ENCODE measurements around the gene USH1C.

Gene USH1C

GRCh38 chr11:17528906-17529843 is 15.0 kb downstream of the USH1C start:
- in situ Hi-C loops (cut with HindIII; ENCODE audit: low sequenced_read_pairs): no loop called here

GRCh38 chr11:17528181-17528691 is 16.0 kb downstream of the USH1C start:
- in situ Hi-C loops (cut with HindIII; ENCODE audit: low sequenced_read_pairs): no loop called here

DNA sequence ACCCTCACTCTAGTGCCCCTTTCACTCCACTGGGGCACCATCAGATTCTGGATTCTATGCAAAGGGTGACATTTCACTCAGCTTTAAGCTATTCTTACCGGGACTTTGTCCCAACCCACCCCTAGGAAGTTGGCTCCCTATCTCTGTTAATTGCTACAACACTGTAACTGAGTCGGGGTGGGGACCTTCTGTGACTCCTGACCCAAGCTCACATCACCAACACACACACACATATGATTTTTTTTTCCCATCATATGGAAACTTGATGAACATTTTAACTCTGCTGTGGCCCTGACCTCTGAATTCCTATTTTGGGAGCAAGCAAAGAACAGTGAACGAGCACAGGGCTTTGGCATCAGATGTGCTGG is 16.6 kb downstream of the USH1C start:
- in situ Hi-C loops (cut with HindIII; ENCODE audit: low sequenced_read_pairs): no loop called here

GRCh38 chr11:17526931-17527627 is 17.1 kb downstream of the USH1C start:
- in situ Hi-C loops (cut with HindIII; ENCODE audit: low sequenced_read_pairs): no loop called here

DNA sequence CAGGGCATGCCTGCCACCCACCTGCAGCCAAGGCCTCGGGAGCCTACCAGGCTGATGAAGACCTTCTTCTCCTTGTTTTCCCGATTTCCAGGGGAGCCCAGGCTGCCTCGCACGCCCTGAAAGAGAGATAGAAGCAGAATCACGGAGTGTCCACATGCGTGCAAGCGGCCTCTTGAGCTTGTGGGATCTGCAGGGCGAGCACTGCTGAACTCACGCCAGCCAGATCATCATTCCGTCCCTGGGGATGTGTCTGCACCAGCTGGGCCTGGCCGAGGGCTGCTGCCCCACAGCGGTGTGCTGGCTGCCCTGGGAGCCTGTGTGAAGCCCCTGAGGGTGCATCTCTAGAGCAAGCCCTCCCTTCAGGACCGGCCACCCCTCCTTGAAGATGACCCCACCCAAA is 17.9 kb downstream of the USH1C start:
- in situ Hi-C loops (cut with HindIII; ENCODE audit: low sequenced_read_pairs): no loop called here

GRCh38 chr11:17525570-17525969 is 18.6 kb downstream of the USH1C start:
- in situ Hi-C loops (cut with HindIII; ENCODE audit: low sequenced_read_pairs): no loop called here

- in situ Hi-C loops (cut with HindIII; ENCODE audit: low sequenced_read_pairs): no loop called here
Measured at GRCh38 chr11:17524221-17524620, 20.0 kb downstream of the USH1C start.

- in situ Hi-C loops (cut with HindIII; ENCODE audit: low sequenced_read_pairs): no loop called here
Measured at GRCh38 chr11:17522655-17523054, 21.6 kb downstream of the USH1C start.

DNA sequence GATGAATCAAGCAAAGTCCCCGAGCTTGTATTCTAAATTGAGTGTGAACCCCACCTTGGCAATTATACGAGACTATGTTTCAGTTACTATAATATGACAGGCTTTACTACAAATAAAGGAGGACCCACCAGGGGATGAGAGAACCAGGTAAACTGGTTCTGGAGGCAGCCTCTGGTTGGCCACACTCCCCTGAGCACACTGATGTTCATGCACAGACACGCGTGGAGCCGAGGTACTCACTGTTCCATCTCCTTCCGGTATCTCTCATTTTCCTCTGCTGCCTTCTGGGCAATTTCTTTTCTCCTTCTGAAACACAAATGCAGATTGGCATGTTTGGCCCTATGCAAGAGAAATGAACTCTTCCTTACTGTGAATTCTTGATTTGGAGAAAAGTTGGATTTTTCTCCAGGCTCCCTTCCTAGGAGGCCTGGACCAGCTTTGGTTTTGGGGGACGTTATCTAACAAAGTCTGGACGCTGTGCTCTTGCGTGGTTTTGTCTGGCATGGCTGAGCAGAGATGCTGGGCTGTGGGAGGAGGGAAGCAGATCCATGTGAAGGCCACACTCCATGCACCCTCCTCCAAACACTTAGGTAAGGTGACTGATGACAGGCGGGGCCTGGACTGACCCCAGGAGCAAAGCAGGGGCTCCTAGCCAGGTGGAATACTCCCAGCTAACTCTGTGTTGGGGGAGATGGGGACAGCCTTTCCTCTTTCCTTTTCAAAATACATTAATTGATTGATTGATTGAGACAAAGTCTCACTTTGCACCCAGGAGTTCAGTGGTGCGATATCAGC is 22.9 kb downstream of the USH1C start:
- in situ Hi-C loops (cut with HindIII; ENCODE audit: low sequenced_read_pairs): no loop called here

DNA sequence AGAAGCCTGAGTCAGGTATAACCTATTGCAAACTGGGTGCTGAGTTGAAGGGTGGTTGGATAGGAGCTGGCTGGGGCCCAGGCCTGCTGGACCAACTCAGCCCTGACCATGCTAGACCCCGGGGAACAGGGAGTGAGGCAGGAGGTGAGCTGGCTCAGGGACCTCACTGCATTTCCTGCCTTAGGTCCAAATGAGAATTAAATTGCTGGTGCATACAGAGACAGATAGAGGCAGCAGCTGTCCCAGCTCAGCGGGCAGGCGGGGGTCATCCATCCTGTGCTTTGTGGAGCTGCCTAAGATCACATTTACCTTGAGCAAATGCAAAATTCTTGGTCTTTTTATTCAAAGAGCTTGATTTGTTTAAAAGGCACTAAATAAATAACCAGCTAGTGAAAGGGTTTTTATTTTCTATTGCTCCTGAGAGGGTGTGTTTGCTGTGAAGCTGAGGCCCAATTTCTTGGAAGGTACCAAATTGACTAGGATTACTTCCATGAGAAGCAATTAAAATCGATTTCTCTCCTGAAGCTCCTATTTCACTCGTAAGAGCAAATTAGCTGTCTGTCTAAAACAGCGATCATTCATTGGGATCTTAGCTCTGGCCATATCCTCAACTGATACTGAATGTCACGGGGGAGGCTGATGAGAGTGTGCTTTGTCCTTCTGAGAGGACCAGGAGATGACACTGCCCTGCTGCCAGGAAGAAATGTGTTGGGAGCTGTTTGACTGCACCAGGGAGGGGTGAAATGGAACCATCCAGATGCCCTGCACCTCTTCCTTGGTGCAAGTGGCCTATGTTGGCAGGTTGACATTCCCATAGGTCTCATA is 24.9 kb downstream of the USH1C start:
- in situ Hi-C loops (cut with HindIII; ENCODE audit: low sequenced_read_pairs): no loop called here

GRCh38 chr11:17518366-17518765 is 25.9 kb downstream of the USH1C start:
- in situ Hi-C loops (cut with HindIII; ENCODE audit: low sequenced_read_pairs): no loop called here

DNA sequence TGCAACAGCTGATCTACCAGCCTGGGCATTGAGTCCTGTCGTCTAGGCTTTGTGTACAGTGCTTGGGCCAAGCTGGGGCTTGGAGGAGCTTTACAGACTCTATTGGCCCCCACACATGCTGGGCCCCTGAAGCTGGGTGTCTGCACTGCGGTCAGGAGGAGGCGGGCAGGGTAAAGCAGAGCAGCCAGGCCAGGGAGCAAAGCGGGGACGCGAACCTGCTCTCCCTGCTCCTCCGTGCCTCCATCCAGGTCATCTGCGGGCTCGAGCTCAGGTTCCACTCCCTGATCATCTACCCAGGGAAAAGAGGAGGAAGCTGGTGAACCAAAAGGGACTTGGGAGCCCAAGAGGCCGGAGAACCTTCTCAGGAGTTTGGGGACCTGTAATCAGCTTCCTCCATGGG is 27.0 kb downstream of the USH1C start:
- in situ Hi-C loops (cut with HindIII; ENCODE audit: low sequenced_read_pairs): no loop called here

DNA sequence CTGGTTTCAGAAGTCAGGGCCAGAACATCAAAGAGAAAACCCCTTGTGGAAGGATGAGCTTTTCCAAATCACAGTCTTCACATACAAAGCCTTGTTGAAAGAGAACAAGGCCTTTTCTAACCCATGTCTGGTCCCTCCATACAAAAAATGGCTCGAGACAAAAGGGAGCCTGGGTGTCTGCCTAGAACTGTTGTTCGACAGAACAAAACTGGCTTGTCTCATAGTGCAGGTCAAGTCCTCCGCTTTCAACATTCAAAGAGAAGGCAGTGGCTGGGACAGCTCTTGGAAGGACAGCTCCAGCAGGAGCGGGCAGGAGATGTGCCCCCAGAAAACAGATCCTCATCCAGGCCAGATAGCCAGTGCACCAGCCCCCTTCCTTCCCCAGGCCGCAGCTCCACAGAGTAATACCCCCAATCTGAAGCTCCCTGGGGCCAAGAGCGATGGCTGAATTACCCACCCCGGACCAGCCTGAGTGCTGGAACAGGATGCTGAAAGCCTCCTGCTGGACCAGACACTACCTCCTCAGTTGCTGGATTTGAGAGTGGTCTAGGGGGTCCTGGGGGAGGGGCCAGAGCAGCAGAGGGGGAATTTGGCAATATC is 27.6 kb downstream of the USH1C start:
- in situ Hi-C loops (cut with HindIII; ENCODE audit: low sequenced_read_pairs): no loop called here

DNA sequence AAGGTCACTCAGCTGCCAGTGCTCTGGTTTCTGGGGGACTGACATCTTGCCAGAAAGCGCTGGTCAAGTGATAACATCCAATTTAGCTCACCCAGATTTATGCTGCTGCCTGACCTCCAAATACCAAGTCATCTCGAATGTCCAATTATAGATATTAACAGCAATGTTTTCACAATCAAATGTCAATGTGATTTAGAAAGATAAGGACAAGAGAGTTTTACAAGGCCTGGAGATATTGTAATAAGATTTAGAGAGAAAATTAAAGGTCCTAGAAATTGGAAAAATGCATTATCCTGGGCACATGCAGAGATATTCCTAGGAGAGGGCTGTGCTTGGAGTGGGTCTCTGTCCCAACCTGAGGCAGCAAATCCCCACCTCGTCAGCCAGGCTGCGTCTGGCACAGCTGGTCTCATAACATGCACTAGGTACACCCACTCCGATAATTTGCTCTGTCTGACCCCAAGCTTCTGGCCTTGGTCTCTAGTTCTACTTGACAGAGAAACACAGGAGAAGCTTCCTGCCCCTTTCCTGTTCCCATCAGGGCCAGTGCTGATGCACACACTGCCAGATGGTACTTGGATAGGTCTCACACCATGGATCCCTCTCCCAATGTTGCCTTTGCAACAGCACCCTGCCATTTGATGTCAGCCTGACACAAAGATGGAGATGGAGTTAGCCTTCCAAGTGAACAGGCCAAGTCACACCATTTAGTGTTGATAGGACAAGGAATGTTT is 28.6 kb downstream of the USH1C start:
- in situ Hi-C loops (cut with HindIII; ENCODE audit: low sequenced_read_pairs): no loop called here

GRCh38 chr11:17514476-17514875 is 29.7 kb downstream of the USH1C start:
- in situ Hi-C loops (cut with HindIII; ENCODE audit: low sequenced_read_pairs): no loop called here

GRCh38 chr11:17513853-17514252 is 30.4 kb downstream of the USH1C start:
- in situ Hi-C loops (cut with HindIII; ENCODE audit: low sequenced_read_pairs): no loop called here

- in situ Hi-C loops (cut with HindIII; ENCODE audit: low sequenced_read_pairs): no loop called here
Measured at GRCh38 chr11:17512101-17512500, 32.1 kb downstream of the USH1C start.

DNA sequence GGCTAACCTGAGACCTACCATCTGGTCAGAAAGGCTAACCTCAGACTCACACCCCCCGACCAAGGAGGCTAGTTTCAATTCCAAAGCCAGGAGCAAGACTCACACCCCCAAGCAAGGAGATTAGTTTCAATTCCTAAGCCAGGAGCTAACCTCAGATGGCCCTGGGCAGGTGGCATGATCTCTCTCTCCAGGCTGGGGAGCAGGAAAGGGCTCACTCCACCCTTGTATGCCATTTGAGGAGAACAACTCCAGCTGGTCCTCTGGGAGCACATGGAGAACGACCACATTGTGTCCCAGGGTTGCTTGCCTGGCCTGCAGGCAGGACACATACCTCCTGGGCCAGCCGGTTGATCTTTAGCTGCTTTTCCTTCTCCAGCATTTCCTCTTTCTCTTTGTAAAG is 32.6 kb downstream of the USH1C start:
- in situ Hi-C loops (cut with HindIII; ENCODE audit: low sequenced_read_pairs): no loop called here

DNA sequence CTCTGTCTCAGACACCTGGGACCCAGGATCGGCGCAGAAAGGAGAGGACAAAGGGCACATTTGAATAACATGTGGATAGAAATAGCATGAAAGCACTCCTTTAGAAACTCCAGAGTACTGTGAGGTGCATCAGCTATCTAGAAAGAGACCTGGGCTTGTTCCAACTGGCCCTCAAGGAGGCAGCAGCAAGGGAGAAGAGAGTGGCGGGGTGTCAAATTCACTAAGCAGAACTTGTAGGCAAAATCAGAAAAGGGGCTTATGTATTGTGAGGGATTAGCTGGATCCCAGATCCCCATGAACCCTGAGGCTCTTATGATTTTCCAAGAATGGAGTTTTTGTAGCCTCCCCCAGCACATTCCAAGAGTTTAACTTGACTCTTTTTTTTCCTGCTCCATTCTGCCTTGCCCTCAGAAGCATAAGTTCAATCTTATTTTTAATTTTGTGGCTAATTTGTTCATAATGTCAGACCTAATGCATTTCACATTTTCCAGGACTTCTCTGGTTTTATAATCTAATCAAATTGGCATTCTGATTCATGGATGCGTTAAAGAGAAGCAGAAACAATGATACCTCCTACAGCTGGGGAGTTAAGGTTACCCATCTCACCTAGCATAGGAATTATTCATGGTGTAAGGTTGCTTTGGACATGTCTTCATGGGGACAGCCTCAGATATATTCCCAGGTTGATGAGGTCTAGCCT is 33.6 kb downstream of the USH1C start:
- in situ Hi-C loops (cut with HindIII; ENCODE audit: low sequenced_read_pairs): no loop called here

Data from endothelial cell of hepatic sinusoid (primary cell).